DND-41 (cell line): ENCODE measurements around the gene TRERF1.

Source experiments
- CTCF ChIP-seq: IDR thresholded peaks from 2 replicates; pipeline ENCODE4 v1.5.1; 2012; ENCODE audit warnings: borderline replicate concordance, low read length, moderate library complexity, mild to moderate bottlenecking; ENCODE audit not compliant: poor library complexity, severe bottlenecking; ENCODE audit errors: extremely low read depth
- EZH2 ChIP-seq: IDR thresholded peaks from 3 replicates; pipeline ENCODE4 v1.6.1; 2012; ENCODE audit warnings: borderline replicate concordance, low read depth, mild to moderate bottlenecking, moderate library complexity, low read length, inconsistent platforms; ENCODE audit not compliant: severe bottlenecking

- TF ChIP-seq CTCF (no peak), EZH2 (no peak)
Observed at GRCh38 chr6:42221546-42221945, 230.2 kb downstream of the TRERF1 start.
